ENCODE results near the gene CTTN. TPM values are rescaled to one million over a fixed set of nuclear protein-coding genes. Genes with fewer than 3 reads are reported as not detected.

CTTN gene
- total RNA-seq, 1 donor from 2014 or later: 313 TPM

- no peaks in the 10 kb centered on the region for H3K36me3 Mint-ChIP-seq (ENCODE audit: unreplicated experiment)
- H3K9me3 Mint-ChIP-seq (ENCODE audit: unreplicated experiment): no peaks in the 10 kb centered on the region
- H3K27me3 Mint-ChIP-seq (ENCODE audit: unreplicated experiment): peaks cover 25% of the 10 kb centered on the region
- H3K4me1 Mint-ChIP-seq (ENCODE audit: unreplicated experiment): no peaks in the 10 kb centered on the region
- no peak for TF ChIP-seq CTCF (IDR thresholded peaks at IDR 0.05)
- H3K4me3 Mint-ChIP-seq (ENCODE audit: unreplicated experiment): no peak overlapping the region
- DNase-seq (ENCODE audit: extremely low spot score, unreplicated experiment): no peak
- H3K27ac Mint-ChIP-seq (ENCODE audit: unreplicated experiment): no peak overlapping the region
These were observed 73.9 kb downstream of the CTTN start for GRCh38 chr11:70472240-70472639.

DNA sequence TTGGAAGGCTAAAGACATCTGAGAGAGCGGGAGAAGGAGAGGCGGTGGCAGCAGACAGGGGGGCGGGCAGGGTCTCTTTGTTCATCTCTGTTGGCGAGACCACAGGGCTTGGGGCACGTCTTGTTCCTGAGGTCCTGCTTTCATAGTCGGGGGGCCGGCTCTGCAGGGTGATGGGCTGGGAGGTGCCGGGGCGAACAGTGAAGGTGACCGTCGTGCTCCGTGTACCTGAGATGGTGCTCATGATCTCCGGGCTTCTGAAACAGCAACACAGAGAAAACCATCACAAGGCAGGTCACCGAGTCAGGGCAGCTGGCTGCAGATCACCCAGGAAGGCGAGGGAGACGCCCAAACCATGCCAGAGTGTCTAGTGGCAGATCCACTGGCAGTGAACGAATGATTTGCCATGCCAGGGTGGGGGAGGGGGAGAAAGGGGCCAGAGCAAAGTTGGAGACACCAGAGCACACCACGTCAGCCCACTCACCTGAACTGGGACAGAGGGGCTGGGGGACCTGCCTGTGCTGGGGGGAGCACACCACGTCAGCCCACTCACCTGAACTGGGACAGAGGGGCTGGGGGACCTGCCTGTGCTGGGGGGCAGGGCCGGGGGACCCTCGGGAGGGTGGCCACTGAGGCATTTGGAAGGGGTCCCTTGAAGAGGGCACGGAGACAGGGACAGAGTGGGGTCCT, 75.0 kb downstream of the CTTN start:
- no peak for DNase-seq (ENCODE audit: extremely low spot score, unreplicated experiment)
- H3K36me3 Mint-ChIP-seq (ENCODE audit: unreplicated experiment): no peaks in the 10 kb centered on the region
- no peak for TF ChIP-seq CTCF (IDR thresholded peaks at IDR 0.05)
- no peak overlapping the region for H3K27ac Mint-ChIP-seq (ENCODE audit: unreplicated experiment)
- no peak overlapping the region for H3K4me3 Mint-ChIP-seq (ENCODE audit: unreplicated experiment)
- H3K4me1 Mint-ChIP-seq (ENCODE audit: unreplicated experiment): no peaks in the 10 kb centered on the region
- no peaks in the 10 kb centered on the region for H3K9me3 Mint-ChIP-seq (ENCODE audit: unreplicated experiment)
- peaks cover 19% of the 10 kb centered on the region for H3K27me3 Mint-ChIP-seq (ENCODE audit: unreplicated experiment)

DNA sequence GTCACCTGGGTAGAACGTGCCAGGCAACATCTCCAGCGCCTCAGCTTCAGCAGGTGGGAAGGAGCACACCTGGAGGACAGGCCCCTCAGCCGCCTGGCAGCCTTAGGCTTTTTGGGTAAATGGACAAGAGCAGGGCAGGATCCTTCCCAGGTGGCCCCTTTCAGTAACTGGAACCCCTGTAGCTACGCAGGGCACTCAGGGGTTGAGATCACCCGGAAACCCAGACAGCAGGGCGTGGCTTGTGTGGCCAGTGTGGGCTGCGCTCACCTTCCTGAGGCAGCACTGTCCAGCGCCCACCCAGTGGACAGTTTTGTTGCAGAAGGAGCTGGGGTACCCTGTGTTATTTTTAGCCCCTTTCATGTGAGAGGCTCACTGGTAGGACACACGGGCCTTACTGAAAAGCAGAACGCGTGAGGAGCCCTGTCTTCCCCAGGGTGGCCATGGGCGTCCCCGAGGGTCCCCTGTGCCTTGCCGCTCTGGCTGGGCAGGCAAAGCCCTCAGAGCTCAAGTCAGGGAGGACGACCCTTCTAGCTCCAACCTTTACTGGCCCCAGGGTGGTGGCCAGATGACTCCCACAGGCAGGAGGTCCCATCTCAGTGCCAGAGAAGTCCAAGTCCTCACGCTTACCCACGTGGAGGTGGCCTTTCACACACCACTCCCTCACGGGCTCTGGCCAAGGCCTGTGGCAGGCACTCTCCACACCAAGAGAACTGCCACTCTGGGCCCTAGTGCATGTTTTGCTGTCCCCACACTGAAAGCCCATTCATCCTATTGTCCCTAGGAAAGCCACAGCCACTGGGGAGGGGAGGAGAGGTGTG, 75.8 kb downstream of the CTTN start:
- H3K27ac Mint-ChIP-seq (ENCODE audit: unreplicated experiment): no peak overlapping the region
- peaks cover 14% of the 10 kb centered on the region for H3K27me3 Mint-ChIP-seq (ENCODE audit: unreplicated experiment)
- no peaks in the 10 kb centered on the region for H3K4me1 Mint-ChIP-seq (ENCODE audit: unreplicated experiment)
- H3K36me3 Mint-ChIP-seq (ENCODE audit: unreplicated experiment): no peaks in the 10 kb centered on the region
- TF ChIP-seq CTCF (IDR thresholded peaks at IDR 0.05): no peak
- no peak for DNase-seq (ENCODE audit: extremely low spot score, unreplicated experiment)
- H3K4me3 Mint-ChIP-seq (ENCODE audit: unreplicated experiment): no peak overlapping the region
- H3K9me3 Mint-ChIP-seq (ENCODE audit: unreplicated experiment): no peaks in the 10 kb centered on the region

- H3K27me3 Mint-ChIP-seq (ENCODE audit: unreplicated experiment): peaks cover 12% of the 10 kb centered on the region
- no peak for TF ChIP-seq CTCF (IDR thresholded peaks at IDR 0.05)
- no peak overlapping the region for H3K4me3 Mint-ChIP-seq (ENCODE audit: unreplicated experiment)
- no peaks in the 10 kb centered on the region for H3K36me3 Mint-ChIP-seq (ENCODE audit: unreplicated experiment)
- H3K9me3 Mint-ChIP-seq (ENCODE audit: unreplicated experiment): no peaks in the 10 kb centered on the region
- H3K27ac Mint-ChIP-seq (ENCODE audit: unreplicated experiment): no peak overlapping the region
- DNase-seq (ENCODE audit: extremely low spot score, unreplicated experiment): no peak
- no peaks in the 10 kb centered on the region for H3K4me1 Mint-ChIP-seq (ENCODE audit: unreplicated experiment)
These were observed 76.4 kb downstream of the CTTN start for GRCh38 chr11:70474710-70475109.

GRCh38 chr11:70476669-70477068, 78.3 kb downstream of the CTTN start:
- no peaks in the 10 kb centered on the region for H3K9me3 Mint-ChIP-seq (ENCODE audit: unreplicated experiment)
- peaks cover 10% of the 10 kb centered on the region for H3K27me3 Mint-ChIP-seq (ENCODE audit: unreplicated experiment)
- no peaks in the 10 kb centered on the region for H3K4me1 Mint-ChIP-seq (ENCODE audit: unreplicated experiment)
- no peak for DNase-seq (ENCODE audit: extremely low spot score, unreplicated experiment)
- no peak overlapping the region for H3K27ac Mint-ChIP-seq (ENCODE audit: unreplicated experiment)
- TF ChIP-seq CTCF (IDR thresholded peaks at IDR 0.05): no peak
- H3K36me3 Mint-ChIP-seq (ENCODE audit: unreplicated experiment): no peaks in the 10 kb centered on the region
- no peak overlapping the region for H3K4me3 Mint-ChIP-seq (ENCODE audit: unreplicated experiment)
